Measurements from ENCODE around the gene ADAMTS2.

ADAMTS2 gene

GRCh38 chr5:179275381-179275878, 69.8 kb downstream of the ADAMTS2 start:
- no peak for DNase-seq

GRCh38 chr5:179274321-179275315, 70.6 kb downstream of the ADAMTS2 start:
- DNase-seq, result no peak

- no peak for DNase-seq
Measured at GRCh38 chr5:179273441-179274145, 71.7 kb downstream of the ADAMTS2 start.

- DNase-seq, result no peak
Measured at GRCh38 chr5:179273073-179273435, 72.2 kb downstream of the ADAMTS2 start.

- DNase-seq, result no peak
Measured at GRCh38 chr5:179272326-179273072, 72.8 kb downstream of the ADAMTS2 start.

- DNase-seq, result no peak
Measured at GRCh38 chr5:179271821-179272325, 73.4 kb downstream of the ADAMTS2 start.

GRCh38 chr5:179271428-179271734, 73.9 kb downstream of the ADAMTS2 start:
- no peak for DNase-seq

GRCh38 chr5:179270581-179271427, 74.5 kb downstream of the ADAMTS2 start:
- no peak for DNase-seq

- no peak for DNase-seq
Measured at GRCh38 chr5:179269781-179270543, 75.3 kb downstream of the ADAMTS2 start.

GRCh38 chr5:179268966-179269693, 76.1 kb downstream of the ADAMTS2 start:
- DNase-seq, result no peak

GRCh38 chr5:179268399-179268952, 76.8 kb downstream of the ADAMTS2 start:
- no peak for DNase-seq

- no peak for DNase-seq
Measured at GRCh38 chr5:179267671-179268083, 77.6 kb downstream of the ADAMTS2 start.

- no peak for DNase-seq
Measured at GRCh38 chr5:179267071-179267670, 78.1 kb downstream of the ADAMTS2 start.

- no peak for DNase-seq
Measured at GRCh38 chr5:179266291-179267070, 78.8 kb downstream of the ADAMTS2 start.

- no peak for DNase-seq
Measured at GRCh38 chr5:179265514-179266290, 79.6 kb downstream of the ADAMTS2 start.

- no peak for DNase-seq
Measured at GRCh38 chr5:179264783-179265513, 80.3 kb downstream of the ADAMTS2 start.

Measured in hippocampal formation (tissue), 2 donors.